Fibroblast of villous mesenchyme (primary cell): ENCODE data around the gene RAB25. TPM values are rescaled to one million over a fixed set of nuclear protein-coding genes. Genes with fewer than 3 reads are reported as not detected.
"Not testable (repeated sequence)": the region's sequence is repeated elsewhere in the genome, so short reads cannot be mapped to it uniquely, and the experiment has no call there.

Source experiments
- DNase-seq: peaks from one replicate; pipeline ENCODE4 v3.0.0-alpha.2; 2010; ENCODE audit warnings: low read depth
- H3K4me3 ChIP-seq: 2 replicates; pipeline ENCODE4 v1.5.1; 2011; ENCODE audit warnings: low read depth, mild to moderate bottlenecking, low read length
- total RNA-seq: library from RNA; depleted of rRNA; stranded (reverse); fragments of >200 nt; gene quantifications from 2 replicates; pipeline ENCODE4 v1.2.3, GENCODE V29; 2012
- TF ChIP-seq, protein P1 (sequence below): IDR thresholded peaks from 2 replicates; pipeline ENCODE4 v1.5.1; 2012; ENCODE audit warnings: low read depth, mild to moderate bottlenecking, low read length; ENCODE audit not compliant: insufficient read depth

The RAB25 gene
- total RNA-seq, 1 donor = not detected

DNA sequence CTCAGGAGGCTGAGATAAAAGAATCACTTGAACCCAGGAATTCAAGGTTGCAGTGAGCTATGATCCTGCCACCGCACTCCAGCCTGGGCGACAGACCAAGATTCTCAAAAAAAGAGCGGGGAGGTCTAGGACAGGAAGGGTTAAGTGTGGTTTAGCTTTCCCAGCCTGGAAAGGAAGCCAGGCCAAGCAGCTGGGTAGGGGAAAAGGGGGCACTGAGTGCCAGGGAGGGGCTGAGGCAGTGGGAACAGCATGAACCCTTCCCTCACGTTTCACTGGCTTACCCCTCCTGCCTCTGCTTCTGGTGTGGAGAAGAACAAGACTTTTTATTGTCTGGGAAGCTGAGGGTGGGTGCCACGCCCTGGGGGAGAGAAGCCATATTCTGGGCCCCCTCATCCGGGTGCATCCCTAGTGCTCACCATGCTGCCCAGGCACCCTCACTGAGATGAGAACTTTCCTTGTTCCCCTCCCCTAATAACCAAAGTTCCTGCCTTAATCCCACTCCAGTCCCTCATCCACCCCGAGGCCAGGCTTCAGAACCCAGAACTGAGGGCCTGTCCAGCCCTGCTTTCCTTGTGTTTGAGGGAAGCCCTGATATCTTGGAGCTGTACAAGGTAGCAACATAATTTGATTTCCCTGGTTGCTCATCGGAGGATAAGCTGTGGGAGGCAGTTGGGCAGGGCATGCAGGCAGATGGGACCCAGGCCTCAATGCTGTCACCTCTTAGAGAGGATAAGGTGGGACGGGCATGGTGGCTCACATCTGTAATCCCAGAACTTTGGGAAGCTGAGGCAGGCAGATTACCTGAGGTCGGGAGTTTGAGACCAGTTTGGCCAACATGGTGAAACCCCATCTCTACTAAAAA lies 51.5 kb downstream of the RAB25 start:
- TF ChIP-seq, protein P1, sequence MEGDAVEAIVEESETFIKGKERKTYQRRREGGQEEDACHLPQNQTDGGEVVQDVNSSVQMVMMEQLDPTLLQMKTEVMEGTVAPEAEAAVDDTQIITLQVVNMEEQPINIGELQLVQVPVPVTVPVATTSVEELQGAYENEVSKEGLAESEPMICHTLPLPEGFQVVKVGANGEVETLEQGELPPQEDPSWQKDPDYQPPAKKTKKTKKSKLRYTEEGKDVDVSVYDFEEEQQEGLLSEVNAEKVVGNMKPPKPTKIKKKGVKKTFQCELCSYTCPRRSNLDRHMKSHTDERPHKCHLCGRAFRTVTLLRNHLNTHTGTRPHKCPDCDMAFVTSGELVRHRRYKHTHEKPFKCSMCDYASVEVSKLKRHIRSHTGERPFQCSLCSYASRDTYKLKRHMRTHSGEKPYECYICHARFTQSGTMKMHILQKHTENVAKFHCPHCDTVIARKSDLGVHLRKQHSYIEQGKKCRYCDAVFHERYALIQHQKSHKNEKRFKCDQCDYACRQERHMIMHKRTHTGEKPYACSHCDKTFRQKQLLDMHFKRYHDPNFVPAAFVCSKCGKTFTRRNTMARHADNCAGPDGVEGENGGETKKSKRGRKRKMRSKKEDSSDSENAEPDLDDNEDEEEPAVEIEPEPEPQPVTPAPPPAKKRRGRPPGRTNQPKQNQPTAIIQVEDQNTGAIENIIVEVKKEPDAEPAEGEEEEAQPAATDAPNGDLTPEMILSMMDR = no peak

DNA sequence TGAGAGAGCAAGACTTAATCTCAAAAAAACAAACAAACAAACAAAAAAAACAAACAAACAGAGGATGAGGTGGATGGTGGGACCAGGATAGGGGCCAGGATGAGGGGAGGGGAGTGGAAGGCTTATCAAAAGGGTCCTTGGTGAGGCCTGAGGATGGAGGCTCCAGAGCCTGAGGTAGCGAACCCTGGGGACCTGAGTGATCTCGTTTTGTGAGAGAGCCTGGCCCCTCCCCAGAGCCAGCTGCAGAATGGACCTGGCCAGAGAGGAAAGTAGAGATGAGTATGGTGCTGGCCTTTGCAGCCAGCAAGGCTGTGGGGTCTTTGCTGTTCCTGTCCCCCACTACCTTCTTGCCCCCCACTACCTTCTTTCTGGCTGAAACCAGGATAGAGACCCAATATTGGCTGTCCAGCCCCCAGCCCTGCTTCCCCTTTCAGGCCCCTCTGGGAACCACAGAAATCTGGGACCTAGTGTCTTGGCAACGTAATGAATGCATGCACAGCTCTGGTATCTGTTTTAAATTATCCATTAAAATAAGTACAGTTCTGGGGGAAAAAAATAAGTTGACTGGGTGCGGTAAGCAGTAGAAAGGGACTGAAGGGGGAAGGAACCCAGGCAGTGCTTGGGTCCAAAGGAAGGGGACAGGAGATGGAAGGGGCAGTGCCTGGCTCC lies 52.5 kb downstream of the RAB25 start:
- DNase-seq = peak; percentile 41
- TF ChIP-seq, protein P1 = no peak
- H3K4me3 ChIP-seq = no peak overlapping the region

More for the DNA sequence above, 51.5 kb downstream of the RAB25 start:
- no peak for DNase-seq
- H3K4me3 ChIP-seq = no peak overlapping the region

DNA sequence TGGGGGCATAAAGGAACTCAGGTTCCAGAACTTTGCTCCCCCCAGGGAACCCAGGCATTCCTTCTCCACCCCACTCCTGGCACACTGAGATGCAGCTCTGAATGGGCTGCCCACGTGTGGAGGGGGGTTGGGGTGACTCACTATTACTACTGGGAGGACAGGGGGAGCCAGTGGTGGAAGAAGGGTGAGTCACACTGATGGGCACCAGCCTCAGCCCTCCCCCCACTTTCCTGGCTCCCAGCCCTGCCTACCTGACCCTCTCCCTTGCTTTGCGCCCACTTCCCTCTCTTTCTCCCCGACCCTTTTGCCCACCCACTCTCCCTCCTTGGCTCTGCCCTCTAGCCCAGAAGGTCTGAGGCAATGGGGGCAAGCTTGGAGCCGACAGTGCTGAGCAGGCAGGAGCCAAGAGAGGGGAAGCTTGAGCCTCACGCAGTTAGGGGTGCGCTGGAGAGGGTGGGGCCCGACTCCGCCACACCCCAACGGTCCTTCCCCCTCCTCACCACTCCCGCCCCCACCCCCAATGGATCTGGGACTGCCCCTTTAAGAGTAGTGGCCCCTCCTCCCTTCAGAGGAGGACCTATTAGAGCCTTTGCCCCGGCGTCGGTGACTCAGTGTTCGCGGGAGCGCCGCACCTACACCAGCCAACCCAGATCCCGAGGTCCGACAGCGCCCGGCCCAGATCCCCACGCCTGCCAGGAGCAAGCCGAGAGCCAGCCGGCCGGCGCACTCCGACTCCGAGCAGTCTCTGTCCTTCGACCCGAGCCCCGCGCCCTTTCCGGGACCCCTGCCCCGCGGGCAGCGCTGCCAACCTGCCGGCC lies 53.4 kb downstream of the RAB25 start, which contains the start of gene LMNA:
TSS of gene LMNA (plus strand) at position 611 of the 818 bp plus-strand sequence. CDS start 208 bp downstream, outside the sequence.
- peak within 1 kb of the TSS; percentile 100 for H3K4me3 ChIP-seq
- TF ChIP-seq, protein P1 = no peak

DNA sequence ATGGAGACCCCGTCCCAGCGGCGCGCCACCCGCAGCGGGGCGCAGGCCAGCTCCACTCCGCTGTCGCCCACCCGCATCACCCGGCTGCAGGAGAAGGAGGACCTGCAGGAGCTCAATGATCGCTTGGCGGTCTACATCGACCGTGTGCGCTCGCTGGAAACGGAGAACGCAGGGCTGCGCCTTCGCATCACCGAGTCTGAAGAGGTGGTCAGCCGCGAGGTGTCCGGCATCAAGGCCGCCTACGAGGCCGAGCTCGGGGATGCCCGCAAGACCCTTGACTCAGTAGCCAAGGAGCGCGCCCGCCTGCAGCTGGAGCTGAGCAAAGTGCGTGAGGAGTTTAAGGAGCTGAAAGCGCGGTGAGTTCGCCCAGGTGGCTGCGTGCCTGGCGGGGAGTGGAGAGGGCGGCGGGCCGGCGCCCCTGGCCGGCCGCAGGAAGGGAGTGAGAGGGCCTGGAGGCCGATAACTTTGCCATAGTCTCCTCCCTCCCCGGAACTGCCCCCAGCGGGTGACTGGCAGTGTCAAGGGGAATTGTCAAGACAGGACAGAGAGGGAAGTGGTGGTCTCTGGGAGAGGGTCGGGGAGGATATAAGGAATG lies 54.1 kb downstream of the RAB25 start:
- H3K4me3 ChIP-seq = peak overlapping the region; percentile 100
- no peak for DNase-seq
- TF ChIP-seq, protein P1 = no peak

More for the DNA sequence above, 53.4 kb downstream of the RAB25 start, which contains the start of gene LMNA:
- peak; percentile 95 for DNase-seq

DNA sequence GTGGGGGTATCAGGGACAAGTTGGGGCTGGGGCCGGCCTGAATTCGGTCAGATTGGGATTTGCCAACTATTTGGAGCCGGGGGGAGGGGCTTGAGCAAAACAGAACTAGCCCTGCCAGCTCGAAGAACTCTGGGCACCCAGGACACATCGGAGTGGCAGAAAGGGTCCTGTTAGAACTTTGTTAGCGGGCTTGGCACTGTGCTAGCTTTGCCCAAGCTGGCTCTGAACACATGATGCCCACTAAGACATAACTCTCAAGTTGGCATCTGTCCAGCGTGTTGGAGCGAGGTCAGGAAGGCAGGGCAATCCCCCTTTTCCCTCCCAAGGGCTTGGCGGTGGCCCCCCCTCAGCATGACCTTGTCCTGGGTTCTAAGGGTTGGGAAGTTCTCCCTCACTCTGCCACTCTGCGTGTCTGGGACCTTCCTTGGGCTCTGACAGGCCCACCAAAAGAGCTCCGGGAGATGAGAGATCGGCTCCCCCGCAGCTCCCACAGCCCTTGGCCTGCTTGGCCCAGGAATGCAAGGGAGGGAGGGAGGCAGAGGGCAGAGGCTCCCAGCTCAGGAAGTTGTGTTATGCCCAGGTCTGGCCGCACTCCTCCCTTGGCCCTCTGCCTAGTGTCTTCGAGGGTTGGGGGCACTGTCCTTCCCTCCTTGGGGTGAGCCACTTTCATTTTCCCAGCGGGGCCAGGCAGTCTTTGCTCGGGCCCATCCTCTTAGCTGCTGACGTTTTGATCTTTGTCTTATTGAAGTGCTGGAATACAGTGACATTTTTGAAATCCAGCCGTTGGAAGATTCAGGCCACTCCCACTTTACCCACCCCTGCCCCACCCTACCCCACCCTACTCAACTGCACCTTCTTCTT lies 54.8 kb downstream of the RAB25 start:
- peak overlapping the region; percentile 100 for H3K4me3 ChIP-seq
- DNase-seq = peak; percentile 71
- TF ChIP-seq, protein P1 = no peak

DNA sequence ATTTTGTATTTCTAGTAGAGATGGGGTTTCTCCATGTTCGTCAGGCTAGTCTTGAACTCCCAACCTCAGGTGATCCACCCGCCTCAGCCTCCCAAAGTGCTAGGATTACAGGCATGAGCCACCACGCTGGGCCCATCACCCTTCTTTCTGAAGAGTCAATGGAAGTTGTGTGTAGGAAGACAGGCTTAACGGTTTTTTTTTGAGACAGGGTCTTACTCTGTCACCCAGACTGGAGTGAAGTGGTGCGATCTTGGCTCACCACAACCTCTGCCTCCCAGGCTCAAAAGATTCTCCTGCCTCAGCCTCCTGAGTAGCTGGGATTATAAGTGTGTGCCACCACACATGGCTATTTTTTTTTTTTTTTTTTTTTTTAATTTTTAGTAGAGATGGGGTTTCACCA lies 55.8 kb downstream of the RAB25 start:
- peak overlapping the region; percentile 100 for H3K4me3 ChIP-seq
- not testable (repeated sequence) for DNase-seq
